Embryonic facial prominence (tissue), 1 donor: ENCODE measurements around the gene AK1.

Experiments
- DNase-seq: peaks from one replicate; pipeline ENCODE4 v3.0.0-alpha.2; 2016; ENCODE audit errors: extremely low spot score

The AK1 gene

DNA sequence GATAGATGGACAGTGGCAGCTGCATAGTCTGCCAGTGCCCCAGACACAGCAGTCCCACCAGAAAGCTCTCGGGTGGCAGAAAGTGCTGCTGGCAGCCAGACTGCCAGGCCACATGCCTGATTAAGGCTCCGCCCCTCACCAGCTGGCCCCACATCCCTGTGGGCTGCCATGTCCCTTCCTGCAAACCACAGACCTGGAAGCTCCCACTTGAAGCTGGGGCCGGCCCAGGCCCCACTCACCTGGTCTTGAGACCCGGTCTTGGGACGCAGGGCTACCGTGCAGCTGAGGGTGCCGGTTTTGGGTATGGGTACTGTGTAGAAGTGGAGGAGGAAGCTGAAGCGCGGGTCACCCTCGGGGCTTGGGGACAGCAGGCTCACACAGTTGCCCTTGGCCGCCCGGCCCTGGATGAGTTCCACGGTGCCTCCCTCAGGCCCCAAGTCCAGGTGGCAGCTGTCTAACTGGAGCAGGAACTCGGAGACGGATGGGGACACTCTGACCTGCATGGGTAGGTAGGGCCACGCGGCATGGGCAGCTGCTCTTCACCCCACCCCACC lies 59.5 kb downstream of the AK1 start:
- DNase-seq: no peak

GRCh38 chr9:127816728-127817127 lies 60.7 kb downstream of the AK1 start:
- DNase-seq: no peak
